HG02642 (cell line): ENCODE data around the gene RCBTB2.
"Not testable (repeated sequence)": the region's sequence is repeated elsewhere in the genome, so short reads cannot be mapped to it uniquely, and the experiment has no call there.

Experiments
- ATAC-seq: cut with Tn5 transposase; IDR thresholded peaks from one replicate; pipeline ENCODE4 v1.9.1; 2021; ENCODE audit warnings: mild to moderate bottlenecking; ENCODE audit not compliant: unreplicated experiment, poor library complexity

Gene RCBTB2

GRCh38 chr13:48457578-48458242 is 75.2 kb downstream of the RCBTB2 start:
- no peak for ATAC-seq

DNA sequence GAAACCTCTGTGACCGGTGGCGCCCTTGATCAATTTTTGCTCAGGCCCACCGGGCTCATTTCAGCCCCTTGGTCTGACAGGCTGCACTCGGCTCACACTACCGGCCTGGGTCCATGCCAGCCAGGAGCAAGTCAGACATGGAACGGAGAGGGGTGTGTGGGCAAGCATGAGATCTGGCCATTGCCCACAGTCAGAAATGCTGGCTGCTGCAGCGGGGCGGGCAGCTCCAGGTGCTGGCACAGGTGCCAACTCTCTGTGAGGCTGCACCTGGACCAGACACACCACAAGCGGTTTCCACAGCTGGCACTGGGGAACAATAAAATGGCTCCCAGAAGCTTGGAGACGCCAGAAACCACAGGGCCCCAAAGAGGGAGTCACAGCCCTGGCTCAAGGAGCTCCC is 76.3 kb downstream of the RCBTB2 start:
- ATAC-seq: no peak

GRCh38 chr13:48451196-48451595 is 81.7 kb downstream of the RCBTB2 start:
- not testable (repeated sequence) for ATAC-seq

DNA sequence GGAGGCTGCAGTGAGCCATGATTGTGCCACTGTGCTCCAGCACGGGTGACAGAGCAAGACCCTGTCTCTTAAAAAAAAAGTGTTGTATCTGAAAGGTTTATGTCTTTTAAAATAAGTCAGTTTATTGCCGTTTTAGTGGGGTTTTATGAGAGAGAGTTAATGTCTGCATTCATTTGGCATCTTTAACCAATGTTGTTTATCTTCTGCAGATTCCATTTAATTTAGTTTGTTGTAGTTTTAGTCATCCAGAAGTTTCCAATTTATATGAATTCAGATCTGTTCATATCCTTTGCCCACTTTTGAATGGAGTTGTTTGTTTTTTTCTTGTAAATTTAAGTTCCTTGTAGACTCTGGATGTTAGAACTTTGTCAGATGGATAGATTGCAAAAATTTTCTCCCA is 83.2 kb downstream of the RCBTB2 start:
- no peak for ATAC-seq

DNA sequence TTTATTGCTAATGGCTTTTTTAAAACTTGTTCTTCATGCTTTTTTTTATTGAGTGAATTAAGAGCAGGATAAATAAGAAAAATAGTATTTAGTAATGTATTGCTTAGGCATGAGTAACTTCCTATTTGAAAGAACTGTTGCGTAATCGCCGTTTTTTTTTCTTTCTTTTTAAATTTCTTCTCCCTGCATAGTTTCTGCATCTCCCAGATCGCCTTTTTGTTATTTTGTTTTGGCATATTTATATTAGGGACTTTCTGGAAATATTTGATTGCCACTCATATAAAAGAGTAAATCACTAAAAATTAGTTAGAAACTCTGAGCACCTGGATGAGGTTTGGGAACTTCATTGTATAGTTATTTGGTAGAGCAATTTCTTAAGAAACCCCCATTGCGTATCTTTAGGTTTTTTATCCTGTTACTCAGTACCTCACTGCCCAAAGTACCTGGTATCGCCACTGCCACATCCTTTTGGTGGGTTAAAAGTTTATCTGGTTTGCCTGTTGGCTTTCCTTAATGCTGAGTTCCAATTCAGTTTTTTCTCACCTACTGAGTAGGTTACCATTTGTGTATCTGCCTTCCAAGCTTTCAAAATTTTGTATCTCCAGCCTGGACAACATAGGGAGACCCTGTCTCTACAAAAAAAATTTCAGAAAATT is 83.8 kb downstream of the RCBTB2 start:
- ATAC-seq: no peak

DNA sequence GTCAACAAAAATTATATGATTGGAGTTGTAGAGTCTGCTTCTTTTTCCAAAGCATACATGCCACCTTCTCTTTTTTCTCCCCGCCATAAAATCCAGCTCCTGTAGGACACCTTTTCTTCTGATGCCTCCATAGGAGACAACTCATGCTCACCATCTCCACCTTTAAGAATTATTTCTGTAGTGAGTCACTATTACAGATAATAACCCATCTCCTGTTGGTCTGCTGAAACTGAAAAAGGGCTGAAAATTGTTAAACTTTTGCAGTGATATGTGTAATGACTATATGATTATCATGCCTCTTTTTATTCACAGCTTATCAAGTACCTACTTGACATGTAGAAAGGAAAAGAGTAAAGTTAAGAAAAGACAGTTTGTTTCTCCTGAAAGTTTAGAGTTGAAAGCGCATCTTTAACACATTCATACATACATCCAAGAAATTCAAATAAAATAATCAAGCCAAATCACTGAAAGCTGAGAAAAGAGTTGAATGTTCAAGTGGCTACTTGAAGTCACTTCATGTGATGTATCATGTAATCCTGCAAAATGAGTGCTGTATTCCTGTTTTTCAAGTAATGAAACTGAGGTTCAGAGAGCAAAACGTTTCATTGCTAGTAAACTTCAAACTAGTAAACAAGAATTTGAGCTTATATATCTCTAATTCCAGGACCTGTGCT is 84.5 kb downstream of the RCBTB2 start:
- ATAC-seq: no peak

DNA sequence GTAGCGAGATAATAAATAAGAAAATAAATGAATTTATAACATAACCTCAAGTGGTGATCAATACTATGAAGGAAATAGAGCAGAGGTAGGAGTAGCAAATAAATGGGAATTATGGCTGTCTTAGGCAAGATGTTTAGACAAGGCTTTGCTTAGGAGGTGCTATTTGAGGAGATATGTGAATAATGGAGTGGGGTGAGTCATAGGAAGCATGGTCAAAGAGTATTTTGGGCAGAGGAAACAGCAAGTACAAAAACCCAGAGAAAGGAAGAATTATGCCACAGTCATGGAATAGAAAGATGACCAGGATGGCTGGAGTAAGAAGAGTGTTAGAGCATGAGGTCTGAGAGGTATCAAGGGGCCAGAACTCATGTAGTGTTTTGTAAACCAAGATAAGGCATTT is 86.4 kb downstream of the RCBTB2 start:
- no peak for ATAC-seq

DNA sequence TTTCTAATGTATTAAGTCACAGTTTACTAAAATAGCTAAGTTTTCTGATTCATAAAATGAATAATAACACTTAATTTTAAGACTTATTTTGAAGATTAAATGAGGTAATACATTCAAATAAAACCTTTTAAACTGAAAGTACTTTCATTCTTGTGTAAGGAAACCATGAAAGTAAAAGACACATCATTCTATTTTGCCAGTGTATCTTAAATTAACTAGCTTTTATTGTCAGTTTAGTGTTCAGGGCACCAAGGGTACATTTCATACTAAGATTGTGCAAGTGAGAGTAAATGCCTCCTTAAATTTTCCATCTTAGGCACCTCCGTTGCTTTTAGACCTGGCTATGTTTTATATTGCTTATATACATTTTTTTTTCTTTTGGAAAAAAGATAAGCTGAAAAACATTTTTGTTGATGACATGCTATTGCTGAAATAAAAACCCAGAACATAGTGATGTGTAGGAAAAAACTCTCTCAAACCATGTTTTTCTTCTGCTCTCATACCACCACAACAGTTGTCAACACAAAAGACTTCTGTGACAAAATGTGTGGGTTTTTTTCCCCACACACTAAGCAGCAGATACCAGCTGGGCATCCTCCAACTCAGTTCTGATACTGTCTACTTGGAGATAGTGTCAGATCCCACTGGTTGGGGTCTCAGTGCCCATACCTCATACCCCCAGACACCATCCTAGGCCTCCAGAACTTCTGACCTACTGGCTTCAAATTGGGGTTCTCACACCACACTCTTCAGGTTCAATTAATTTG is 89.3 kb downstream of the RCBTB2 start:
- ATAC-seq: no peak
